Panc1 (cell line): ENCODE data around the gene DNAI2. TPM values are rescaled to one million over a fixed set of nuclear protein-coding genes. Genes with fewer than 3 reads are reported as not detected.
A peak's percentile ranks its signal among the peaks of the same experiment; 100 is the strongest.

Source experiments
- ATAC-seq: fragments of 200-7000 bp; cut with Tn5 transposase; 2 replicates; pipeline ENCODE4 v1.9.1; 2020; ENCODE audit warnings: mild to moderate bottlenecking, moderate library complexity
- BruUV-seq: library from RNA; stranded (reverse); fragments of 400-500 nt; replicated peaks from 2 replicates; lab custom pipeline; 2021; lab: Mats Ljungman, UMichigan
- CTCF ChIA-PET: fragments of 300-600 bp; sonication (Branson Sonifier 250); formaldehyde crosslinking; loops from one replicate; lab custom pipeline; 2022; ENCODE audit warnings: antibody characterized with exemption; lab: Charles Lee
- POLR2A ChIA-PET: fragments of 300-600 bp; sonication (Branson Sonifier 250); formaldehyde crosslinking; loops from one replicate; lab custom pipeline; 2022; ENCODE audit warnings: antibody characterized with exemption; lab: Charles Lee
- DNase-seq: peaks from one replicate; pipeline ENCODE4 v3.0.0-alpha.2; 2010; ENCODE audit warnings: low read depth, low spot score
- H3K27ac ChIP-seq: 2 replicates; pipeline ENCODE4 v1.5.1; 2011; ENCODE audit warnings: mild to moderate bottlenecking, low read length, inconsistent platforms
- H3K27me3 ChIP-seq: fragments of 200-500 bp; sonication (Bioruptor generic); 2 replicates; pipeline ENCODE4 v1.6.0; 2014; ENCODE audit warnings: low read length, inconsistent platforms; ENCODE audit not compliant: control insufficient read depth, insufficient read depth
- H3K36me3 ChIP-seq: fragments of 200-500 bp; sonication (Bioruptor generic); 2 replicates; pipeline ENCODE4 v1.5.1; 2014; ENCODE audit warnings: inconsistent platforms, mild to moderate bottlenecking, low read length, moderate library complexity; ENCODE audit not compliant: control insufficient read depth, insufficient read depth
- H3K4me1 ChIP-seq: 2 replicates; pipeline ENCODE4 v1.5.1; 2011; ENCODE audit warnings: inconsistent platforms, mild to moderate bottlenecking, low read length, moderate library complexity; ENCODE audit not compliant: control insufficient read depth, insufficient read depth
- H3K4me3 ChIP-seq, 2 experiments: 2 replicates each; pipeline ENCODE4 v1.5.1; 2011 to 2012; ENCODE audit warnings: low read depth in 2 of 2, low read length in 2 of 2, mild to moderate bottlenecking in 2 of 2, inconsistent platforms in 1 of 2, moderate library complexity in 1 of 2
- H3K9me3 ChIP-seq: fragments of 200-500 bp; sonication (Bioruptor generic); 2 replicates; pipeline ENCODE4 v1.5.1; 2014; ENCODE audit warnings: low read depth, mild to moderate bottlenecking, inconsistent platforms, low read length, moderate library complexity; ENCODE audit not compliant: control insufficient read depth, insufficient read depth
- CTCF ChIP-seq: fragments of 450-650 bp; IDR thresholded peaks from 2 replicates; pipeline ENCODE4 v1.5.1; 2017; ENCODE audit warnings: mild to moderate bottlenecking
- POLR2AphosphoS5 ChIP-seq: IDR thresholded peaks from 2 replicates; pipeline ENCODE4 v1.6.1; 2012; ENCODE audit warnings: mild to moderate bottlenecking, low read depth, low read length, moderate library complexity
- REST ChIP-seq, 2 experiments: IDR thresholded peaks; 2 replicates each; pipeline ENCODE4 v1.6.1; 2011 to 2012; ENCODE audit warnings: low read depth in 2 of 2, control low read depth in 1 of 2, low read length in 1 of 2, mild to moderate bottlenecking in 1 of 2, moderate library complexity in 1 of 2; ENCODE audit not compliant: insufficient read depth in 1 of 2
- SIN3A ChIP-seq: IDR thresholded peaks from 2 replicates; pipeline ENCODE4 v1.6.1; 2012; ENCODE audit warnings: low read depth, mild to moderate bottlenecking, low read length, moderate library complexity, borderline replicate concordance; ENCODE audit not compliant: insufficient read depth
- TCF7L2 ChIP-seq: IDR thresholded peaks from 2 replicates; pipeline ENCODE4 v1.6.1; 2011; ENCODE audit warnings: mild to moderate bottlenecking, low read depth, low read length, inconsistent platforms
- in situ Hi-C: cut with HindIII; loops from 2 replicates; pipeline ENCODE4 v1.10.0; 2016; ENCODE audit warnings: low sequenced_read_pairs, low pct_unique_long_range_greater_than_20kb
- intact Hi-C: fragments of 100-400 bp; cut with micrococcal nuclease; formaldehyde crosslinking; loops from one replicate; pipeline ENCODE4 v1.10.0; 2022; ENCODE audit not compliant: unreplicated experiment
- total RNA-seq: library from RNA; stranded (reverse); gene quantifications from one replicate; pipeline ENCODE4 v1.2.1, GENCODE V29; 2021; ENCODE audit not compliant: unreplicated experiment

The DNAI2 gene
- total RNA-seq, 1 experiment from 2014 or later, result not detected

- no peaks in the 10 kb centered on the region; the same call in 1 of the 2 replicates for H3K27me3 ChIP-seq
- no TSS peak for BruUV-seq
- no peaks in the 10 kb centered on the region for H3K4me1 ChIP-seq
- POLR2A ChIA-PET, result no interaction called here
- in situ Hi-C loops, result no loop called here
- CTCF ChIA-PET, result interaction anchor here (0.7 kb wide), 1 partner anchor 12 kb away, joined by 3 read pairs; no protein-coding TSS in a partner anchor
- no peak overlapping the region for H3K27ac ChIP-seq
- H3K4me3 ChIP-seq, result no peak overlapping the region
- no peak for ATAC-seq
- no peaks in the 10 kb centered on the region for H3K9me3 ChIP-seq
- H3K36me3 ChIP-seq, result no peaks in the 10 kb centered on the region
- no peak for DNase-seq
- intact Hi-C loops, result no loop called here
- TF ChIP-seq SIN3A, result no peak
- TF ChIP-seq REST (IDR thresholded peaks at IDR 0.05; ENCODE audit: insufficient read depth in 1 of 2, low read depth in 2 of 2, low read length in 1 of 2), result no peak
- no peak for TF ChIP-seq CTCF
- no peak for TF ChIP-seq TCF7L2
- no peak for TF ChIP-seq POLR2AphosphoS5
Measured at GRCh38 chr17:74339537-74340195, 65.6 kb downstream of the DNAI2 start.

- Histone ChIP-seq H3K36me3 (no peaks in the 10 kb centered on the region), H3K9me3 (no peaks in the 10 kb centered on the region), H3K27me3 (no peaks in the 10 kb centered on the region; the same call in 1 of the 2 replicates), H3K4me1 (no peaks in the 10 kb centered on the region), H3K4me3 (no peak overlapping the region), H3K27ac (no peak overlapping the region)
- no peak for TF ChIP-seq POLR2AphosphoS5
- TF ChIP-seq CTCF, result no peak
- TF ChIP-seq SIN3A, result no peak
- no peak for TF ChIP-seq TCF7L2
- no peak for TF ChIP-seq REST (IDR thresholded peaks at IDR 0.05; ENCODE audit: insufficient read depth in 1 of 2, low read depth in 2 of 2, low read length in 1 of 2)
- in situ Hi-C loops (no loop called here), intact Hi-C loops (no loop called here)
- POLR2A ChIA-PET, result no interaction called here
- no peak for DNase-seq
- CTCF ChIA-PET, result interaction anchor here (0.7 kb wide), 1 partner anchor 11 kb away, joined by 3 read pairs; no protein-coding TSS in a partner anchor
- ATAC-seq, result peak; percentile 54; the same call in 1 of the 2 replicates
- BruUV-seq, result no TSS peak
Measured at GRCh38 chr17:74340470-74341023, 66.5 kb downstream of the DNAI2 start.
